HG03439 (cell line): ENCODE results near the gene AHI1.

Source experiments
- ATAC-seq: cut with Tn5 transposase; IDR thresholded peaks from one replicate; pipeline ENCODE4 v1.9.1; 2021; ENCODE audit warnings: mild to moderate bottlenecking, moderate library complexity; ENCODE audit not compliant: unreplicated experiment

Gene AHI1

GRCh38 chr6:135464634-135465033, 32.9 kb downstream of the AHI1 start:
- ATAC-seq = peak; percentile 42

GRCh38 chr6:135461208-135461607, 36.3 kb downstream of the AHI1 start:
- ATAC-seq = no peak

- ATAC-seq = no peak
These were observed 39.5 kb downstream of the AHI1 start for GRCh38 chr6:135458051-135458450.

- ATAC-seq = no peak
These were observed 45.8 kb downstream of the AHI1 start for GRCh38 chr6:135451617-135452190.

- no peak for ATAC-seq
These were observed 48.3 kb downstream of the AHI1 start for GRCh38 chr6:135449246-135449645.

- no peak for ATAC-seq
These were observed 57.3 kb downstream of the AHI1 start for GRCh38 chr6:135440087-135440792.

GRCh38 chr6:135439549-135439948, 58.0 kb downstream of the AHI1 start:
- ATAC-seq = no peak

GRCh38 chr6:135438907-135439535, 58.5 kb downstream of the AHI1 start:
- no peak for ATAC-seq

- no peak for ATAC-seq
These were observed 62.5 kb downstream of the AHI1 start for GRCh38 chr6:135434991-135435390.

GRCh38 chr6:135434095-135434494, 63.4 kb downstream of the AHI1 start:
- no peak for ATAC-seq

GRCh38 chr6:135428078-135428477, 69.5 kb downstream of the AHI1 start:
- ATAC-seq = no peak

- no peak for ATAC-seq
These were observed 70.7 kb downstream of the AHI1 start for GRCh38 chr6:135426833-135427232.

- no peak for ATAC-seq
These were observed 73.2 kb downstream of the AHI1 start for GRCh38 chr6:135424385-135424784.

GRCh38 chr6:135423649-135424128, 73.9 kb downstream of the AHI1 start:
- peak; percentile 87 for ATAC-seq

- no peak for ATAC-seq
These were observed 78.4 kb downstream of the AHI1 start for GRCh38 chr6:135419162-135419561.

- no peak for ATAC-seq
These were observed 79.3 kb downstream of the AHI1 start for GRCh38 chr6:135418040-135418760.

- ATAC-seq = no peak
These were observed 84.8 kb downstream of the AHI1 start for GRCh38 chr6:135412761-135413160.

- ATAC-seq = no peak
These were observed 85.7 kb downstream of the AHI1 start for GRCh38 chr6:135411849-135412248.

- no peak for ATAC-seq
These were observed 86.2 kb downstream of the AHI1 start for GRCh38 chr6:135411339-135411738.

GRCh38 chr6:135410856-135411255, 86.7 kb downstream of the AHI1 start:
- ATAC-seq = no peak

GRCh38 chr6:135403584-135403983, 94.0 kb downstream of the AHI1 start:
- ATAC-seq = no peak

- no peak for ATAC-seq
These were observed 95.2 kb downstream of the AHI1 start for GRCh38 chr6:135402311-135402710.
